NCI-H187 (cell line): Measurements from ENCODE around the gene TWIST2.

Experiments used
- DNase-seq, 2 experiments: peaks; one replicate each; lab custom pipeline; 2025; lab: John Stamatoyannopoulos, UW

TWIST2 gene

GRCh38 chr2:238890618-238891456, 43.0 kb downstream of the TWIST2 start:
- DNase-seq, result no peak

GRCh38 chr2:238891457-238892203, 43.7 kb downstream of the TWIST2 start:
- no peak for DNase-seq

GRCh38 chr2:238892204-238892500, 44.3 kb downstream of the TWIST2 start:
- DNase-seq, result no peak

- no peak for DNase-seq
These were observed 44.9 kb downstream of the TWIST2 start for GRCh38 chr2:238892796-238893195.

GRCh38 chr2:238893349-238894000, 45.6 kb downstream of the TWIST2 start:
- no peak for DNase-seq

- DNase-seq, result no peak
These were observed 46.5 kb downstream of the TWIST2 start for GRCh38 chr2:238894226-238894949.

- DNase-seq, result no peak
These were observed 47.0 kb downstream of the TWIST2 start for GRCh38 chr2:238894950-238895298.

- DNase-seq, result no peak
These were observed 47.5 kb downstream of the TWIST2 start for GRCh38 chr2:238895361-238895882.

- DNase-seq, result no peak
These were observed 48.2 kb downstream of the TWIST2 start for GRCh38 chr2:238895891-238896600.

- no peak for DNase-seq
These were observed 48.8 kb downstream of the TWIST2 start for GRCh38 chr2:238896641-238897040.

GRCh38 chr2:238897122-238897880, 49.4 kb downstream of the TWIST2 start:
- DNase-seq, result no peak

GRCh38 chr2:238897911-238898311, 50.0 kb downstream of the TWIST2 start:
- no peak for DNase-seq

- no peak for DNase-seq
These were observed 50.8 kb downstream of the TWIST2 start for GRCh38 chr2:238898534-238899281.

- no peak for DNase-seq
These were observed 51.5 kb downstream of the TWIST2 start for GRCh38 chr2:238899386-238899785.

GRCh38 chr2:238900511-238900910, 52.6 kb downstream of the TWIST2 start:
- no peak for DNase-seq

GRCh38 chr2:238901461-238902057, 53.7 kb downstream of the TWIST2 start:
- no peak for DNase-seq

GRCh38 chr2:238902285-238902684, 54.4 kb downstream of the TWIST2 start:
- DNase-seq, result no peak

- DNase-seq, result no peak
These were observed 55.3 kb downstream of the TWIST2 start for GRCh38 chr2:238903141-238903540.

- no peak for DNase-seq
These were observed 56.3 kb downstream of the TWIST2 start for GRCh38 chr2:238904177-238904576.

- DNase-seq, result no peak
These were observed 56.8 kb downstream of the TWIST2 start for GRCh38 chr2:238904716-238905115.
